HUES64 (cell line): ENCODE results near the gene RNF38. TPM values are rescaled to one million over a fixed set of nuclear protein-coding genes. Genes with fewer than 3 reads are reported as not detected.
A peak's percentile ranks its signal among the peaks of the same experiment; 100 is the strongest.
"Not testable (repeated sequence)": the region's sequence is repeated elsewhere in the genome, so short reads cannot be mapped to it uniquely, and the experiment has no call there.

ENCODE experiments used
- H3K27ac ChIP-seq: 2 replicates; pipeline ENCODE4 v1.7.0; 2013; ENCODE audit warnings: low read depth, low read length, inconsistent platforms
- H3K27me3 ChIP-seq: 2 replicates; pipeline ENCODE4 v1.6.1; 2013; ENCODE audit warnings: mild to moderate bottlenecking, low read length; ENCODE audit not compliant: insufficient read depth
- H3K36me3 ChIP-seq: 2 replicates; pipeline ENCODE4 v1.6.1; 2013; ENCODE audit warnings: mild to moderate bottlenecking, low read length; ENCODE audit not compliant: insufficient read depth
- H3K4me1 ChIP-seq: 2 replicates; pipeline ENCODE4 v1.6.1; 2013; ENCODE audit warnings: mild to moderate bottlenecking, low read length, moderate library complexity; ENCODE audit not compliant: insufficient read depth
- H3K4me3 ChIP-seq: 2 replicates; pipeline ENCODE4 v1.5.1; 2013; ENCODE audit warnings: mild to moderate bottlenecking, low read length, moderate library complexity
- H3K9ac ChIP-seq: 2 replicates; pipeline ENCODE4 v1.6.1; 2013; ENCODE audit warnings: mild to moderate bottlenecking, low read depth, low read length
- H3K9me3 ChIP-seq: 2 replicates; pipeline ENCODE4 v1.6.1; 2013; ENCODE audit warnings: low read depth, low read length; ENCODE audit not compliant: insufficient read depth
- WGBS: fragments of 150-250, 120-280 bp; methylation state at CpG from one replicate; pipeline ENCODE4 v1.1.7; 2013; ENCODE audit warnings: missing lambda C conversion rate; 5-methylcytosine and 5-hydroxymethylcytosine counted together
- polyA plus RNA-seq, 2 experiments: library from polyadenylated mRNA; stranded (reverse); fragments of 50-300 nt; gene quantifications; one replicate each; pipeline ENCODE4 v1.2.3, GENCODE V29; 2013

RNF38 gene
- polyA plus RNA-seq (2013, experiment 1 of 2) = 30.0 TPM
- 36.7 TPM for polyA plus RNA-seq (2013, experiment 2 of 2)

- H3K4me3 ChIP-seq = peak within 1 kb of the TSS; percentile 86
- H3K9me3 ChIP-seq = no peaks in the 10 kb centered on the region
- no peaks in the 10 kb centered on the region for H3K36me3 ChIP-seq
- peak within 1 kb of the TSS; percentile 87 for H3K9ac ChIP-seq
- H3K27me3 ChIP-seq = no peaks in the 10 kb centered on the region
- under 1% methylated on average over 12 of the region's 12 CpGs for WGBS
- peak within 1 kb of the TSS; percentile 98 for H3K27ac ChIP-seq
- H3K4me1 ChIP-seq = peaks cover 27% of the 10 kb centered on the region
Measured at GRCh38 chr9:36399980-36400331, at the start of gene RNF38. Gene RNF38 (minus strand): TSS chr9:36400269. CDS start chr9:36400108, 161 bp downstream.

GRCh38 chr9:36448555-36448954 lies 48.5 kb upstream of the RNF38 start:
- not testable (repeated sequence) for H3K27ac ChIP-seq, H3K9ac ChIP-seq, H3K9me3 ChIP-seq, H3K4me3 ChIP-seq, H3K27me3 ChIP-seq
- Histone ChIP-seq H3K4me1 (peaks cover 17% of the 10 kb centered on the region), H3K36me3 (peaks cover 10% of the 10 kb centered on the region; the same call in 1 of the 2 replicates)
- WGBS = 91% methylated on average over 9 of the region's 9 CpGs

- Histone ChIP-seq H3K27me3 (no peaks in the 10 kb centered on the region), H3K27ac (no peak overlapping the region), H3K36me3 (peaks cover 8% of the 10 kb centered on the region; the same call in 1 of the 2 replicates), H3K9me3 (no peaks in the 10 kb centered on the region), H3K9ac (no peak overlapping the region), H3K4me1 (peaks cover 22% of the 10 kb centered on the region), H3K4me3 (no peak overlapping the region)
- 88% methylated on average over 1 of the region's 1 CpG for WGBS
Measured at GRCh38 chr9:36448017-36448416, 47.9 kb upstream of the RNF38 start.

- 93% methylated on average over 7 of the region's 10 CpGs for WGBS
- not testable (repeated sequence) for H3K9ac ChIP-seq, H3K27me3 ChIP-seq, H3K9me3 ChIP-seq, H3K4me3 ChIP-seq, H3K27ac ChIP-seq, H3K36me3 ChIP-seq
- peaks cover 27% of the 10 kb centered on the region for H3K4me1 ChIP-seq
Measured at GRCh38 chr9:36446678-36447077, 46.6 kb upstream of the RNF38 start.

GRCh38 chr9:36445800-36446361 lies 45.8 kb upstream of the RNF38 start:
- Histone ChIP-seq H3K4me3 (no peak overlapping the region), H3K27ac (peak overlapping the region; percentile 39; the same call in 1 of the 2 replicates), H3K9me3 (no peaks in the 10 kb centered on the region), H3K4me1 (peaks cover 27% of the 10 kb centered on the region), H3K27me3 (no peaks in the 10 kb centered on the region), H3K36me3 (peaks cover 5% of the 10 kb centered on the region; the same call in 1 of the 2 replicates), H3K9ac (peak overlapping the region; percentile 13; the same call in 1 of the 2 replicates)
- WGBS = 80% methylated on average over 5 of the region's 5 CpGs

GRCh38 chr9:36444203-36444602 lies 44.1 kb upstream of the RNF38 start:
- Histone ChIP-seq H3K4me3 (no peak overlapping the region), H3K9ac (no peak overlapping the region), H3K9me3 (no peaks in the 10 kb centered on the region), H3K4me1 (peaks cover 28% of the 10 kb centered on the region), H3K27me3 (no peaks in the 10 kb centered on the region), H3K27ac (no peak overlapping the region), H3K36me3 (peaks cover 5% of the 10 kb centered on the region; the same call in 1 of the 2 replicates)
- WGBS = 93% methylated on average over 1 of the region's 2 CpGs

- H3K9ac ChIP-seq = no peak overlapping the region
- no peak overlapping the region for H3K4me3 ChIP-seq
- H3K27ac ChIP-seq = no peak overlapping the region
- WGBS = 87% methylated on average over 4 of the region's 4 CpGs
- peaks cover 5% of the 10 kb centered on the region; the same call in 1 of the 2 replicates for H3K36me3 ChIP-seq
- peaks cover 34% of the 10 kb centered on the region for H3K4me1 ChIP-seq
- no peaks in the 10 kb centered on the region for H3K27me3 ChIP-seq
- no peaks in the 10 kb centered on the region for H3K9me3 ChIP-seq
Measured at GRCh38 chr9:36443581-36443980, 43.5 kb upstream of the RNF38 start.

- peaks cover 42% of the 10 kb centered on the region for H3K4me1 ChIP-seq
- H3K27me3 ChIP-seq = no peaks in the 10 kb centered on the region
- peaks cover 5% of the 10 kb centered on the region; the same call in 1 of the 2 replicates for H3K36me3 ChIP-seq
- H3K27ac ChIP-seq = no peak overlapping the region
- WGBS = 95% methylated on average over 6 of the region's 6 CpGs
- H3K4me3 ChIP-seq = no peak overlapping the region
- H3K9me3 ChIP-seq = no peaks in the 10 kb centered on the region
- no peak overlapping the region for H3K9ac ChIP-seq
Measured at GRCh38 chr9:36442710-36443109, 42.6 kb upstream of the RNF38 start.

GRCh38 chr9:36441966-36442365 lies 41.9 kb upstream of the RNF38 start:
- 78% methylated on average over 2 of the region's 2 CpGs for WGBS

GRCh38 chr9:36438536-36439236 lies 38.6 kb upstream of the RNF38 start:
- 64% methylated on average over 1 of the region's 3 CpGs for WGBS
- Histone ChIP-seq H3K36me3 (no peaks in the 10 kb centered on the region), H3K4me1 (peaks cover 32% of the 10 kb centered on the region), H3K9ac (no peak overlapping the region), H3K4me3 (no peak overlapping the region), H3K27ac (0 out of 2 replicates have a peak overlapping the region, but pooled peaks have one; percentile 55), H3K27me3 (no peaks in the 10 kb centered on the region), H3K9me3 (no peaks in the 10 kb centered on the region)

More at GRCh38 chr9:36441966-36442365, 41.9 kb upstream of the RNF38 start:
- H3K9ac ChIP-seq = no peak overlapping the region
- H3K27ac ChIP-seq = no peak overlapping the region
- no peaks in the 10 kb centered on the region for H3K9me3 ChIP-seq
- peaks cover 5% of the 10 kb centered on the region; the same call in 1 of the 2 replicates for H3K36me3 ChIP-seq
- no peaks in the 10 kb centered on the region for H3K27me3 ChIP-seq
- no peak overlapping the region for H3K4me3 ChIP-seq
- H3K4me1 ChIP-seq = peaks cover 45% of the 10 kb centered on the region

GRCh38 chr9:36437790-36438189 lies 37.7 kb upstream of the RNF38 start:
- WGBS = 90% methylated on average over 3 of the region's 3 CpGs
- H3K36me3 ChIP-seq = no peaks in the 10 kb centered on the region
- no peak overlapping the region for H3K27ac ChIP-seq
- H3K4me3 ChIP-seq = no peak overlapping the region
- H3K4me1 ChIP-seq = peaks cover 25% of the 10 kb centered on the region
- no peak overlapping the region for H3K9ac ChIP-seq
- no peaks in the 10 kb centered on the region for H3K9me3 ChIP-seq
- H3K27me3 ChIP-seq = no peaks in the 10 kb centered on the region
